Head of caudate nucleus (tissue), 42 donors: ENCODE measurements around the gene KRTAP4-7.
"Not testable (repeated sequence)": the region's sequence is repeated elsewhere in the genome, so short reads cannot be mapped to it uniquely, and the experiment has no call there.

ENCODE experiments used
- DNase-seq, 42 donors: peaks; one replicate each; pipeline versions ENCODE4 v3.0.0 to v3.0.0-alpha.2; 2020 to 2021; ENCODE audit warnings: mixed read lengths in 7 of 42
- intact Hi-C: fragments of 100-400 bp; cut with DNase I; formaldehyde crosslinking; loops from one replicate; pipeline ENCODE4 v1.15.0; 2022

Gene KRTAP4-7

DNA sequence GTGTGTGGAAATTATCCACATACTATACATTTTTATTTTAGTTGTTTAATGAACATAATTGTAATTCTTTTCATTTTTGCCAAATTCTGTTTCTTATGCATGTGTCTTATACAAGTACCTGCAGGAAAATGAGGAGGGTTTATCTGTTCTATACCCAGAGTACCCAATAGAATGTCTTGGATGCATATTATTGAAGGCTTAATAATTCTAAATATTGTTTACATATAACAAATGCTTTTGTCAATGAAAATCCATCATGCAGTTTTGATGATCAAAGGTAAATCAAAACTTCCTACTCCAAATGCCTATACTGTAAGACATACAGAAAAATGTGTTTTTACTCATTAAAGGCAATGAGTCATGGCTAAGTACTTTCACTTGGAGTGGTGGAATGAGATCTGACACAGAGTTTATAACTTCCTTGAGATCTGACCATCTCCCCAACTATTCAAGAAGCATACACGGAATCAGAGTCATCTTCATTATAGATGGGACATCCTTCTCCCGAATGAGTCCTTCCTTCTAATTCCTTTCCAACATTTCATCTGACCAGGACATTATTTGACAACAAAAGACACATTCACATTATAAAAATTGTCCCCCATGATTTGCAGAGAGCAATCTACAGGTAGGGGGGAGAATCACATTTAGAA lies 20.6 kb downstream of the KRTAP4-7 start:
- DNase-seq, intact Hi-C loops: not testable (repeated sequence)

DNA sequence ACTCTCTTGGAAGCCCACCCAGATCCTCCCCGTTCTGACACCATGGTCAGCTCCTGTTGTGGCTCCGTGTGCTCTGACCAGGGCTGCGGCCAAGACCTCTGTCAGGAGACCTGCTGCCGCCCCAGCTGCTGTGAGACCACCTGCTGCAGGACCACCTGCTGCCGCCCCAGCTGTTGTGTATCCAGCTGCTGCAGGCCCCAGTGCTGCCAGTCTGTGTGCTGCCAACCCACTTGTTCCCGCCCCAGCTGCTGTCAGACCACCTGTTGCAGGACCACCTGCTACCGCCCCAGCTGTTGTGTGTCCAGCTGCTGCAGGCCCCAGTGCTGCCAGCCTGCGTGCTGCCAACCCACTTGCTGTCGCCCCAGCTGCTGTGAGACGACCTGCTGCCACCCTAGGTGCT lies 21.4 kb downstream of the KRTAP4-7 start, which contains the start of gene KRTAP4-9:
Gene KRTAP4-9, plus strand, starts transcription at position 43 of the 400 bp plus-strand sequence. Its CDS starts 0 bp downstream, at position 43.
- intact Hi-C loops, DNase-seq: not testable (repeated sequence)

DNA sequence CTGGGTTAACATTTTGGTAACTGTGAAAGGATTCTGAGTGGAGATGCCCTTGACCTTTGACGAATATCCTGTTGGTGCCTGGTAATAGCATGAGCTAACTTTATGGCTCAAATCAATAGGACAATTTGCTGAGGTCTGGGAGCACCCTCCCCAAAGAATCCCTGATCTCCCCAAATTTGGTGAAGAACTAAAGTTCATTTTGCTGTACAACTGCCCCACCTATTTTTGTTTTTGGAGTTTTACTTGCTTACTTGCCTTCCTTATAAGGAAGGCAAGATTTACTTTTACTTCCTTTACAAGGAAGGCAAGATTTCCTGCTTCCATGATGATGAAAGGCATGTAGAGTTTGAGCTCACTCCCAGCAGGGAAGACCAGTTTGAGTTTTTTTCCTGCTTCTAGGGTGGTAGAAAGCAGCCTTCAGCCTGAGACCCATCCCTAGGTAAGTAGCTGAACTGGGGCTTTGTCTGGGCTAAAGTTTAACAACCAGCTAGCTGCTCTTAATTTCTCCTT lies 24.0 kb downstream of the KRTAP4-7 start:
- no peak for DNase-seq
- intact Hi-C loops = no loop called here

DNA sequence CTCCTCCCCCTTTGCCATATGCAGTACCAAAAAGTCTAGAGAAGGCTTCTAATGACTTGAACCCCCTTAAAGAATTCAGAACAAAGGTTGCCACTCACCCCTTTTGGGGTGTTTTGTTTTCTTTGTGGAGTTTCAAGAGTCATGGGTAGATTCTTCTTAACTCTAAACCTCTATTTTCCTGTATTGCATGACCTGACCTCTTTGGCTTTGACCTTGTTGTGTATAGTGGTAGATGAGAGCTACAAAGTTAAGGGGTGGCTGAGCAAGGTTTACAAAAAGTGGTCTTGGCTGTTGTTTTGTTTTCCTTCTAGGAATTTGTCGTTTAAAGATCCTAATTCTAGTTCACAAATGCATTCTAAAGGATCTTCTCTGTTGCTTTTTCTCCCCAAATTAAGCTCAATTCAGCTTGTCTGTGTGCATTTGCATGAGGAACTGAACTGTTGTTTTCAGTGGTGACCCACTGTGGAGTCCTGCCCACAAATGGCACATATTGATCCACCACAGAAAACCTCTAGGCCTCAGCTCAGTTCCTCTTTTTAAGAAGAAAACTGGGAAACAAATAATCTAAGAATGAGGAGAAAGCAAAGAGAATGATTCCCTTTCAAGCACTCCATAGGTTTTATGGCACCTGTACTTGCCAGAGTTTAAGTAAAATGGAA lies 24.9 kb downstream of the KRTAP4-7 start:
- DNase-seq, intact Hi-C loops: not testable (repeated sequence)

DNA sequence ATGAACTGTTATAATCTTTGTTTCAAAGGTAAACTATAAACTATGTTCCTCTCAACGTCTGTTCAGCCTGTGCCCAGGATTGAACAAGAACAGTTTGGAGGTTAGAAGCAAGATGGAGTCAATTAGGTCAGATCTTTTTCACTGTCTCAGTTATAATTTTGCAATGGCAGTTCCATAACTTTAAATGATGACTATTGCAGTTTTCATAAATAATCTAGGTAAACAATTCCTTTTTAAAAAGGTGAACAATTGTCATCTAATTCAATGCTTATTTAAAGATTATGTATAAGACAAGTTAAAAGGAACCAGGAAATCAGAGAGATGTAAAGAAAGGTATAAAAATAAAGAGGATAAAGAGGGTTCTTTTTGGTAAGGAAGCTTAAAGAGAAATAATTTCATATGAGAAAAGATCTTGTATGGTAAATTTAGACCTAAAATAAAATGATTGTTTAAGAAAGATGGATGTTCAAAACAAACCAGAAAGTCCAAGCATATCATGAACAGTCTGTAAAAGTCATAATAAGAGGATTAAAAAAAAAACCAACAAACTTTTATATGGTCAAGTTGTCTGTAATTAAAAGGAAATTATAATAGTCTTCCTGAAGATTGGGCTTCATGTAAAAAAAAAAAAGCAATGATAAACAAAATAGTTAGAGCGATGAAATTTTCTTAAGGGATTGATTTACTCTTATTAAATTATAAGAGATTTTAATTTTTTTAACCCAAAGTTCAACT lies 27.4 kb downstream of the KRTAP4-7 start:
- no peak for DNase-seq
- intact Hi-C loops = no loop called here

DNA sequence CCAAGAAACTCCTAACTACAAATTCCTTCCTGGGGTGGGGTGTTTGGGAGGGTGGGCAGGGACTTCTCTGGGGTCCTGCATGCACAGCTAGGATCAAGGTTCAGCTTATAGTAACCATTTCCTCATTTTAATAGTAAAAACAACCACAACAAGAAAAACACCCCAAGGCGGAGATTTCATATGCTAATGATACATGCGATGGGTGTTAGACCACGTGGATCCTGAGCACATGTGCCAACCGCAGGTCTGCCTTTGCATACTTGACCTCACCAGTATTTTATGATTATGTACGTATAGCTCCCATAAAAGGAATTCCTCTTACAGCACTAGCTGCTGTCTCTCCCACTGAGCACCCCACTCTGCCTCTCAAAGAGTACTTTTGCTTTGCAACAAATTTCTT lies 32.3 kb downstream of the KRTAP4-7 start:
- no peak for DNase-seq
- intact Hi-C loops = no loop called here

DNA sequence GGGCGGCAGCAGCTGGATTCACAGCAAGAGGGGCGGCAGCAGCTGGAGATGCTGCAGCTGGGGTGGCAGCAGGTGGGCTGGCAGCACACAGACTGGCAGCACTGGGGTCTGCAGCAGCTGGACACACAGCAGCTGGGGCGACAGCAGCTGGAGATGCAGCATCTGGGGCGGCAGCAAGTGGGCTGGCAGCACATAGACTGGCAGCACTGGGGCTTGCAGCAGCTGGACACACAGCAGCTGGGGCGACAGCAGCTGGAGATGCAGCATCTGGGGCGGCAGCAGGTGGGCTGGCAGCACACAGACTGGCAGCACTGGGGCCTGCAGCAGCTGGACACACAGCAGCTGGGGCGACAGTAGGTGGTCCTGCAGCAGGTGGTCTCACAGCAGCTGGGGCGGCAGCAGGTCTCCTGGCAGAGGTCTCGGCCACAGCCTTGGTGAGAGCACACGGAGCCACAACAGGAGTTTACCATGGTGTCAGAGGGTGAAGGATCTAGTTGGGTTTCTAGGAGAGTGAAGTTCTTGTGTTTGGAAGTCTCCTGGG lies 34.0 kb downstream of the KRTAP4-7 start, which contains the start of gene KRTAP4-11:
Gene KRTAP4-11, minus strand, starts transcription at position 528 of the 541 bp plus-strand sequence. Its CDS starts 58 bp downstream, at position 470.
- DNase-seq, intact Hi-C loops: not testable (repeated sequence)

DNA sequence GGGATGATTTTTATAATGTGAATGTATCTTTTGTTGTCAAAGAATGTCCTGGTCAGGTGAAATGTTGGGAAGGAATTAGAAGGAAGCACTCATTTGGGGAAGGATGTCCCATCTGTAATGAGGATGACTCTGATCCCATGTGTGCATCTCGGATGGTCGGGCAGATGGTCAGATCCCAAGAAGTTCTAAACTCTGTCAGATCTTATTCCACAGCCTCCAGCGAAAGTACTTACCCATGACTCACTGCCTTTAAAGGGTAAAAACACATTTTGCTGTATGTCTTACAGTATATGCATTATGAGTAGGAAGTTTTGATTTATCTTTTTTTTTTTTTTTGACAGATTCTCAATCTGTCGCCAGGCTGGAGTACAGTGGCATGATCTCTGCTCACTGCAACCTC lies 34.8 kb downstream of the KRTAP4-7 start:
- intact Hi-C loops = no loop called here

DNA sequence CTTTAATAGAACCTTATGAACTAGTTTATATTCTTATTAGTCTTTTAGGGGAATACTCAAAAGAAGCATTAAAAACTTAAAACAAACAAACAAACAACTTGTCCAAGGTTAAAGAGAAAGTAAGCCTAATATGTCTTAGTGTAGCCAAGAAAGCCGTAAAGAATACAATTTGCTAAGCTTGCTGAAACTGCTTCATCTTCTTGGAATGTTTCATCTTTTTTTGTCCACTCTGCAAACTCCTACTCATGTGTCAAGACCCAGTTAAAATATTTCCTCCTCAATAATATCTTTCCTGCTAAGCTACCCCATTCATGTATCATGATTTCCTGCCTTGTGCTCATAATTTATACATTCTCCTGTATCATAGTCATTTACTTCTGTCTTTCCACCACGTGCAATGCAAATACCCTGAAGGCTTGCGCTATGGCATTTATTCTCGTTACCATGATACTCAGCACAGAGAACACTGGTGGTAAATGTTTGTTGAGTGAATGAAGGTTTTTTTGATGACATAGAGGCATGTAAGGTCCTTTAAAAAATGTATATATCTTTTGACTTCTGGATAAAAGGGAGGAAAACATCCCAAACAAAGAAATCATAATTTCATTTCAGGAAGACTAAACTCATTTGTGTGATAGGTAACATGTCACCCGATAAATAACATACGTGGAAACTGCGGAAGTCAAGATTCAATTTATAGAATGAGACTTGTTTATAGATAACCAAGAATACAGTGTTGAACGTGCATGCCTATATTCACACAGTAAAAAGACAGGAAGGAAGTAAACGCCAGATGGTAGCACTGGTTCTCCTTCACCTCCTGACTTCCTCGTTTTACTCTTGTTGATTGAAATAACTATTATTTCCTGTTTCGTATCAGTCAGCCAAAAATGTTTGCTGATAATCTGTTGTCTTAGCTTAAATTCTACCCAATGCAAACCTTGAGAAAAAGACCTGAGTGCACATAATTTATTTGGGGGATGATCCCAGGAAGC lies 36.0 kb downstream of the KRTAP4-7 start:
- intact Hi-C loops, DNase-seq: not testable (repeated sequence)

More for the DNA sequence above, 34.8 kb downstream of the KRTAP4-7 start:
- DNase-seq = no peak

DNA sequence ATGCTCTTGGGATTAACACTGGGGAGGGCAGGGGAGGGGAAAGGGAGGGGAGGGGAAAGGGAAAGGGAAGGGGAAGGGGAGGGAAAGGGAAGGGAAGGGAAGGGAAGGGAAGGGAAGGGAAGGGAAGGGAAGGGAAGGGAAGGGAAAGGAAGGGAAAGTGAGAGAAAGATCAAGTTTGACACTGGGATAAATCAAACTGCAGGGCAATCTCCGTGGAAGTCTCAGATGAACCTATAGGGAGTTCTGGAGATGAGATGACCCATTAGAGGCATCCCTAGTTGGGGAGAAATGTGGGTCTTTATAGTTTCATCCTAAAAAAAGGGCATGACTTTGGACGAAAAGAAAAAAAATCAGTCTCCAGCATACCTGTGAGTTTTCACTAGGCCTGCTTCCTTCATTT lies 37.8 kb downstream of the KRTAP4-7 start:
- intact Hi-C loops = no loop called here
- DNase-seq = no peak

DNA sequence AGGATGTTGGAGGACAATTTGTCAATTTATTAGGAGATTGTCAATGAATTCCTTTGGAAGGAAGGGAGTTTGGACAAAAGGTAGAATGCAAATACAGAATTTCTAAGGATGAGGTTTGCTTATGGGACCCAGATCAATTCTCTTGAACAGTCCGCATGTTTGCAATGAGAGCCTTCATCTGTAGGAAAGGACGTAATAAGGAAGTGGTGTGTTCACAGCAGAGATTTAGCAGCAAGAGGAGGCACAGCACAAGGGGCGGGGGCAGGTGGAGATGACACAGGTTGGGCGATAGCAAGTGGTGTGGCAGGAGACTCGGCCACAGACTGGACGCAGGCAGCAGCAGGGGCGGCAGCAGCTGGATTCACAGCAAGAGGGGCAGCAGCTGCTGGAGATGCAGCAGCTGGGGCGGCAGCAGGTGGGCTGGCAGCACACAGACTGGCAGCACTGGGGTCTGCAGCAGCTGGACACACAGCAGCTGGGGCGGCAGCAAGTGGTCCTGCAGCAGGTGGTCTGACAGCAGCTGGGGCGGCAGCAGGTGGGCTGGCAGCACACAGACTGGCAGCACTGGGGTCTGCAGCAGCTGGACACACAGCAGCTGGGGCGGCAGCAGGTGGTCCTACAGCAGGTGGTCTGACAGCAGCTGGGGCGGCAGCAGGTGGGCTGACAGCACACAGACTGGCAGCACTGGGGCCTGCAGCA lies 39.5 kb downstream of the KRTAP4-7 start:
- intact Hi-C loops, DNase-seq: not testable (repeated sequence)

DNA sequence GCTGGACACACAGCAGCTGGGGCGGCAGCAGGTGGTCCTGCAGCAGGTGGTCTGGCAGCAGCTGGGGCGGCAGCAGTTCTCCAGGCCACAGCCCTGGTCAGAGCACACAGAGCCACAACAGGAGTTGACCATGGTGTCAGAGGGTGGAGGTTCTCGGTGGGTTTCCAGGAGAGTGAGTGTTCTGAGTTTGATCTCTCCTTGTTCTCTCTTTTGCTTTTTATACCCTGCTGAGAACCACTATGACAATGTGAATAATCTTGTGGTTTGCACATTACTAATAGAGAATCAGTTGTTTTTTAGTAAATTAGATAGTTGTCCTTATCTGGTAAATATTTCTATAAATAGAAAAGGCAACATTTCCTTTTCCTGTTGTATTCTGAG lies 40.0 kb downstream of the KRTAP4-7 start, which contains the start of gene KRTAP4-12:
Gene KRTAP4-12, minus strand, starts transcription at position 192 of the 381 bp plus-strand sequence. Its CDS starts 60 bp downstream, at position 132.
- intact Hi-C loops, DNase-seq: not testable (repeated sequence)

DNA sequence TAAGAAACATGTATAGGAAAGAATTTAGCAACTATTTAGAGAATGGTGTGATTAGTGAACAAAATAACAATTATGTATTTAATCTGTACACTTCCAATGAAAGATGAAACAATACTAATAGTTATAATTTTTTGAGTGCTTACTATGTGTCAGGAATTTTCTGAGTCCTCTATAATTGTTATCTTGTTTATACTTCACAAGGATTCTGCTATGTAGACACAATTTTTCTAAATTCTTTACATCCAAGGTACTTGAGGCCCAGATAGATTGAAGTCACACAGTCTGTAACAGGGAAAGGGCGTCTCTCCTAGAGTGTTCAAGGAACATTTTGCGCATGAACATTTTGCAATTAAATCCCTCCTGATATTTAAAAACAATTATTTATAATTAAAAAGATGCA lies 41.1 kb downstream of the KRTAP4-7 start:
- intact Hi-C loops = no loop called here
- no peak for DNase-seq

DNA sequence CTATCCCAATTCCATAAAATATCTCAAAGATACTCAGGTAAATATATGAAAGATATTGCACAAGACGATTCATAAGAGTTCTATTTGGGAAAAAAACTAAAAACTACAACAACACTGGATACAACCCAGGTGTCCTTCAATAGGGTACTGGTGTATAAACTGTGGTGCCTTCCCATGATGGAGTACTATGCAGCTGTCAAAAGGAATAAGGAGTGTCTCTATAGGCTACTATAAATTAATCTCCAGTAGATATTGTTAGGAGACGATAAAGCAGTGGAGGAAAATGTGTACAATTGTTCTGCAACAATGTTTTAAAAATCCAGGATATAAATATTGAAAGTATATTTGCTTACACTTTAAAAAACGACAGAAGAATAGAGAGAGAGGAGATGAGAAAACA lies 42.5 kb downstream of the KRTAP4-7 start:
- no peak for DNase-seq
- intact Hi-C loops = no loop called here

DNA sequence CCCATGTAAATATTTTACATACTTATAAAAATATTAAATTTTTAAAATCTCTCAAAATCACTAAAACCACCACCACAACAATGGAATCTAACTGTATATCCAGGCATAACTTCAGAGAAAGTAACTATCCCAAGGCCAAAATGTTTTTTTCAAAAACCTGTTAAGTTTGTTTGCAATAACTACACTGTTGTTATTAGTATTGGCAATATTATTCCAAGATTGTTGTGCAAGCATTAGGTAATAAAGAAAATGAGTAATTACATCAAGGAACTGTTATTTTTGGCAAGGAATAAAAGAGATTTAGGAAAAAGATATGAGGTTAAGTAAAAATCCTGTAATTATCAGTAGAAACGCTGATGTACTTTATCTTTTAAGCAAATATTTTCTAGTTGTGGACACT lies 43.4 kb downstream of the KRTAP4-7 start:
- intact Hi-C loops = no loop called here
- no peak for DNase-seq

DNA sequence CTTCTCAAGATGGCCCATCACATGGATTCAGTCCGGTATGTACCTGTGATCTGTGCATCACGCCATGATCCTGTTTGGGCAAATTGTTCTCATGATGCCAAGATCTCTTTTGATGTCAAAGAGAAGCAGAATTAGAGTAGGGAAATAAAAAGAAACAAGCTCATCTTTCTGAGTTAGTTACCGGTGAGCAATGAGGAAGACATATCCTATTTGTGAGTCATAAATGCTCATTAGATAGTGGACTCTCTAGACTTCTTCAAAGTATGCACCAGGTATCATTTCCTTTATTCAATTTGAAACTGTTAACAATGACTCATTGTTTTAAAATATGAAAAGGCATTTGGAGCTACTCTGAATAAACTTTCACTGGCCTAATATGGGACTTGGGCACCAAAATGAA lies 48.0 kb downstream of the KRTAP4-7 start:
- intact Hi-C loops = no loop called here
- DNase-seq = no peak

DNA sequence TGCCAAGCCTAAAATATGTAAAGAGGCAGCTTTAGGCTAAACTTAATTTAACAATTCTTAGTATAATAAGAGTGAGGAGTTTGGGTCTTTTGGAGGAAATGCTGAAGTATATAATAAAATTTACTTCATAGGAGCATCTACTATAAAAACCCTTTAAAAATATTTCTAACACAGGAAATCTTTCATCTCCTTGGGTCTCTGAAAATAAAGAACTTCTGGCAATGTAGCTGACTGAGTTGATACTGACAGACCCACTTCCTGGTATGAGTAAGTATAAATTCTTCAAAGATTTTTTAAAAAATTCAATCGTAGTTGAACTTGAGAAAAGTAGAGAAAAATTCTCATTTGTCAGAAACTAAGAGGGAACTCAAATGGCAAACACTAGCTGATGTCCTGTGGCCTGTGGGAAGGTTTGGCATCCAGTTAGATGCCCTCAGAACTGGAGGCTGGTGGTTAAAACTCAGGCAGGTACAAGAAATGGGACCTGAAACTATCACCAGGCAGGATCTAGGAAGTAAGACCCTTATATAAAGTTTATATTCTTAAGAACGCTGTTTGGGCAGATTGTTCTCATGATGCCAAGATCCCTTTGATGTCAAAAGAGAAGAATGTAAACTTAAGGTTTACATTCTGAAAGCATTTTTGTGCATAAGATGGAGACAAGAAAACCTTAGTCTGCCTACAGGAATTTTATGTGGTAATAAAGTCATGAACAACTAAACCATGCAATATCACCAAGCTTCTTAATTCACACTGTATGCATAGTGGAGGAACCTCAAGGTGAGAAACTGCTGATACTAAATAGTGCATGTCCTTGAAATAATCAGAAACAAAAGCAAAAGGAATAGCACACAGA lies 50.2 kb downstream of the KRTAP4-7 start:
- intact Hi-C loops = no loop called here
- no peak for DNase-seq
